Measurements from ENCODE around the gene CBX3. TPM values are rescaled to one million over a fixed set of nuclear protein-coding genes. Genes with fewer than 3 reads are reported as not detected.
A peak's percentile ranks its signal among the peaks of the same experiment; 100 is the strongest.

CBX3 gene
- total and polyA plus RNA-seq, 2 of the 8 experiments (the other 6 are each of a cell fraction or from before 2014, with no cell fraction given), result 71.3 to 258 TPM

DNA sequence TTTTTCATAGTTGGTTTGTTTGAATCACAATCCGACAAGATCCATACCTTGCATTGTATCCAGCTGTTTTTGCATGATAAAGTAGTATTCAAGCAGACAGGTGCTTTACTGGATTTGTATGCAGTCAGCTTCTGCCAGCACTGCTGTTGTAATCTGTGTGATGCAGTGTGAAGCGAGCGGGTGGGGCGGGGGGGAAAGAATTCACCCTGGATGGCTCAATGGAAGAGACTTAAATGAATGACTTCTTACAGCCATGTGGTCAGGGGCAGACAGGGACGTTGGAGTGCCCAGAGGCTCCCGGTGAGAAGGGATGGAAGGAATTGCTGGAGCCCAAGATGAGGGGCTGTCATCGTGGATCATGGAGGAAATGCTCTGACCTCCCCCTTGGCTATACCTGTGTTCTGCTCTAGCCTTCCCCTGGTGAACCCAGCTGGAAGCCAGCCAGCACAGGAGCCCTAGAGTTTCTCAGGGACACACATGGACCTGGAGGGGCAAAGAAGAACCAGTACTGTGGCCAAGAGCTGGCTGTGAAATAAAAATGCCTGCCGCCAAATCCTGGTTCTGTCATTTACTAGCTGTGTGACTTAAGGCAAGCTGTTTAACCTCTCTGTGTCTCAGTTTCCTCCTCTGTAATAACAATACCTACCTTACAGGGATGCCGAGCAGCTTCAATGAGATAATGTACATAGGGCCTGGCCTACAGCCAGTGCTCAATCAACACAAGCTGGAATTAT is 35.4 kb upstream of the CBX3 start:
- Histone ChIP-seq H2AK5ac (ENCODE audit: low read depth, low read length) (peak overlapping the region; percentile 86), H3K4ac (replicated peaks; ENCODE audit: insufficient read length, low read depth, low read length) (no peak overlapping the region), H3K14ac (ENCODE audit: insufficient read length) (no peak overlapping the region), H3K9me3 (ENCODE audit: insufficient read depth in 2 of 2, low read depth in 1 of 2, low read length in 1 of 2) (no peaks in the 10 kb centered on the region), H3K56ac (replicated peaks; ENCODE audit: insufficient read length, low read depth, low read length) (no peak overlapping the region), H3K23me2 (ENCODE audit: low read depth, low read length) (no peaks in the 10 kb centered on the region), H3K4me1 (replicated peaks in 1 of 4; ENCODE audit: control insufficient read depth in 3 of 4, insufficient read depth in 4 of 4, low read length in 3 of 4) (peaks cover 5 to 16% (median 10%) of the 10 kb centered on the region in 4 experiments; a peak in 6 of 7 replicates), H3K36me3 (ENCODE audit: control insufficient read depth in 2 of 4, insufficient read depth in 4 of 4, low read length in 3 of 4) (no peaks in the 10 kb centered on the region), H3K18ac (ENCODE audit: extremely low read depth, low read length) (peak overlapping the region; percentile 13; the same call in 1 of the 2 replicates), H2BK15ac (ENCODE audit: low read length) (0 out of 2 replicates have a peak overlapping the region, but pooled peaks have one; percentile 1), H3K27ac (ENCODE audit: low read depth, low read length) (no peak overlapping the region), H3K4me3 (ENCODE audit: extremely low read depth in 1 of 4, insufficient read depth in 2 of 4, low read depth in 3 of 4, low read length in 4 of 4) (no peak overlapping the region), H3K79me1 (ENCODE audit: low read depth, low read length) (peaks cover 13% of the 10 kb centered on the region), H3K4me2 (ENCODE audit: insufficient read depth in 1 of 2, low read depth in 2 of 2, low read length in 2 of 2) (peak overlapping the region; percentile 27 to 43), H4K5ac (ENCODE audit: insufficient read length, low read depth, low read length) (no peak overlapping the region), H4K8ac (ENCODE audit: extremely low read depth, insufficient read depth, low read length) (no peak overlapping the region), H2BK5ac (ENCODE audit: low read depth, low read length) (no peak overlapping the region), H4K20me1 (replicated peaks in 1 of 2; ENCODE audit: control insufficient read depth in 1 of 2, insufficient read depth in 2 of 2, low read length in 2 of 2) (peaks cover 7 to 20% of the 10 kb centered on the region in 2 experiments), H4K91ac (replicated peaks; ENCODE audit: insufficient read length, low read length) (no peak overlapping the region), H3K79me2 (ENCODE audit: control insufficient read depth in 1 of 2, insufficient read depth in 2 of 2, low read length in 2 of 2) (peaks cover 16 to 89% of the 10 kb centered on the region in 2 experiments), H3K9ac (replicated peaks in 1 of 4; ENCODE audit: extremely low read depth in 1 of 4, low read depth in 3 of 4, low read length in 3 of 4) (peak overlapping the region in 1 of 4 experiments; percentile 38; a peak in 1 of 7 replicates), H3K23ac (ENCODE audit: insufficient read length) (no peak overlapping the region), H2BK120ac (replicated peaks; ENCODE audit: low read depth, low read length) (no peak overlapping the region), H2BK12ac (ENCODE audit: low read depth, low read length) (no peak overlapping the region), H2BK20ac (ENCODE audit: low read length) (no peak overlapping the region), H2AFZ (ENCODE audit: low read length) (no peak overlapping the region), H3K27me3 (replicated peaks in 1 of 4; ENCODE audit: control insufficient read depth in 3 of 4, extremely low read depth in 1 of 4, insufficient read depth in 3 of 4, low read length in 3 of 4) (no peaks in the 10 kb centered on the region)
- WGBS, 2 experiments (ENCODE audit: extremely low coverage in 1 of 2, insufficient coverage in 1 of 2, insufficient read length in 1 of 2, insufficient replicate concordance in 2 of 2, low coverage in 1 of 2, low lambda C conversion rate in 2 of 2, missing lambda C conversion rate in 1 of 2), result 59% methylated on average over 9 of the region's 9 CpGs; no CpG with 5 or more reads in 1 of the 2 experiments
- FAIRE-seq (no peak), DNase-seq (ENCODE audit: low read depth in 1 of 2, low spot score in 2 of 2) (no peak)
- ChIA-PET POLR2A (ENCODE audit: partially characterized antibody) (interaction anchor here (0.8 to 2.6 kb wide), 9 partner anchors 9 to 35 kb away, joined by 3 to 25 read pairs (median 7); partner anchors contain the start of genes CBX3, HNRNPA2B1 and NFE2L3), CTCF (ENCODE audit: partially characterized antibody) (interaction anchor here (0.7 to 1.8 kb wide), 12 partner anchors 8 to 1069 kb away, joined by 3 to 6 read pairs (median 3); no protein-coding TSS in a partner anchor)
- TF ChIP-seq POLR2A (IDR thresholded peaks at IDR 0.05; ENCODE audit: control extremely low read depth in 1 of 2, low read depth in 2 of 2, low read length in 2 of 2) (no peak), TAF7 (optimal IDR thresholded peaks at IDR 0.05; ENCODE audit: borderline replicate concordance, low read depth, low read length) (no peak), SIX5 (IDR thresholded peaks at IDR 0.05; ENCODE audit: low read depth, low read length) (no peak), TBP (IDR thresholded peaks at IDR 0.05; ENCODE audit: low read depth, low read length) (no peak), FOSL1 (IDR thresholded peaks at IDR 0.05; ENCODE audit: insufficient read depth, low read depth, low read length) (no peak), CREB1 (IDR thresholded peaks at IDR 0.05) (no peak)
- TF ChIP-seq, protein P1, sequence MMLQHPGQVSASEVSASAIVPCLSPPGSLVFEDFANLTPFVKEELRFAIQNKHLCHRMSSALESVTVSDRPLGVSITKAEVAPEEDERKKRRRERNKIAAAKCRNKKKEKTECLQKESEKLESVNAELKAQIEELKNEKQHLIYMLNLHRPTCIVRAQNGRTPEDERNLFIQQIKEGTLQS (IDR thresholded peaks at IDR 0.05; ENCODE audit: insufficient read depth, low read depth, low read length), result no peak

Data from H1 (cell line).